Measurements from ENCODE around the gene SEC16A.
"Not testable (repeated sequence)": the region's sequence is repeated elsewhere in the genome, so short reads cannot be mapped to it uniquely, and the experiment has no call there.

The SEC16A gene

GRCh38 chr9:136439481-136440408 is 43.1 kb downstream of the SEC16A start, which contains the start of gene INPP5E:
INPP5E (minus strand) TSS chr9:136439845; CDS start chr9:136439419, 426 bp downstream.
- peak; percentile 57 to 88 (median 78) for DNase-seq

- DNase-seq, result peak; percentile 25 to 48 (median 42)
Measured at GRCh38 chr9:136438548-136439480, 44.0 kb downstream of the SEC16A start.

GRCh38 chr9:136437839-136438547 is 44.8 kb downstream of the SEC16A start:
- peak in 1 of 6 experiments; percentile 23 for DNase-seq

GRCh38 chr9:136437430-136437829 is 45.4 kb downstream of the SEC16A start:
- DNase-seq, result no peak

GRCh38 chr9:136436055-136436634 is 46.7 kb downstream of the SEC16A start:
- no peak for DNase-seq

- DNase-seq, result no peak
Measured at GRCh38 chr9:136434580-136435169, 48.2 kb downstream of the SEC16A start.

GRCh38 chr9:136433849-136434579 is 48.8 kb downstream of the SEC16A start:
- no peak for DNase-seq

- no peak for DNase-seq
Measured at GRCh38 chr9:136433043-136433715, 49.7 kb downstream of the SEC16A start.

GRCh38 chr9:136432591-136432990 is 50.2 kb downstream of the SEC16A start:
- DNase-seq, result no peak

- DNase-seq, result no peak
Measured at GRCh38 chr9:136431782-136432350, 51.0 kb downstream of the SEC16A start.

- DNase-seq, result no peak
Measured at GRCh38 chr9:136430588-136431234, 52.1 kb downstream of the SEC16A start.

- DNase-seq, result no peak
Measured at GRCh38 chr9:136429683-136430491, 53.0 kb downstream of the SEC16A start.

- no peak for DNase-seq
Measured at GRCh38 chr9:136429075-136429628, 53.7 kb downstream of the SEC16A start.

- DNase-seq, result no peak
Measured at GRCh38 chr9:136426787-136427186, 56.1 kb downstream of the SEC16A start.

GRCh38 chr9:136425367-136425766 is 57.5 kb downstream of the SEC16A start:
- not testable (repeated sequence) for DNase-seq

- DNase-seq, result no peak
Measured at GRCh38 chr9:136424750-136425362, 58.0 kb downstream of the SEC16A start.

GRCh38 chr9:136423432-136424146 is 59.3 kb downstream of the SEC16A start:
- DNase-seq, result no peak

Data from stimulated activated naive CD4-positive, alpha-beta T cell (primary cell).